Measurements from ENCODE around the gene POLR2E. TPM values are rescaled to one million over a fixed set of nuclear protein-coding genes. Genes with fewer than 3 reads are reported as not detected.

The POLR2E gene
- total and polyA plus RNA-seq, 4 donors = 51.8 to 211 (median 171) TPM

GRCh38 chr19:1041272-1041834, 53.8 kb downstream of the POLR2E start:
- 45% methylated on average over 26 of the region's 26 CpGs for WGBS
- peak overlapping the region in 1 of 2 donors; percentile 56 for H3K27ac ChIP-seq (ENCODE audit: low read depth in 1 of 2, low read length in 2 of 2)
- H3K9me3 ChIP-seq (ENCODE audit: control insufficient read depth in 4 of 4, low read length in 3 of 4) = no peaks in the 10 kb centered on the region
- peaks cover 0 to 1% (median 0%) of the 10 kb centered on the region in 4 donors for H3K36me3 ChIP-seq (ENCODE audit: control insufficient read depth in 4 of 4, insufficient read depth in 3 of 4, low read depth in 1 of 4, low read length in 3 of 4)
- H3K27me3 ChIP-seq (ENCODE audit: control insufficient read depth in 4 of 4, insufficient read depth in 4 of 4, low read length in 3 of 4) = no peaks in the 10 kb centered on the region
- no peak for DNase-seq (ENCODE audit: low spot score)
- peak overlapping the region in 1 of 3 donors; percentile 69 for H3K4me3 ChIP-seq (ENCODE audit: low read depth in 1 of 3, low read length in 3 of 3)
- H3K4me1 ChIP-seq (ENCODE audit: control insufficient read depth in 4 of 4, insufficient read depth in 4 of 4, low read length in 3 of 4) = peaks cover 5 to 24% (median 16%) of the 10 kb centered on the region in 4 donors
- no peak for TF ChIP-seq RAD21 (IDR thresholded peaks at IDR 0.05)
- no peak for TF ChIP-seq ATF3 (IDR thresholded peaks at IDR 0.05)
- no peak for TF ChIP-seq HNF4A (conservative IDR thresholded peaks at IDR 0.05)
- TF ChIP-seq RXRA (IDR thresholded peaks at IDR 0.05) = no peak
- TF ChIP-seq MAX (IDR thresholded peaks at IDR 0.05) = no peak
- no peak for TF ChIP-seq CTCF (IDR thresholded peaks at IDR 0.05; ENCODE audit: low read depth, low read length, missing input control)
- TF ChIP-seq NR2F2 (IDR thresholded peaks at IDR 0.05) = no peak
- TF ChIP-seq REST (IDR thresholded peaks at IDR 0.05) = no peak
- TF ChIP-seq GABPA (IDR thresholded peaks at IDR 0.05 in 1 of 2, conservative IDR thresholded peaks at IDR 0.05 in 1 of 2) = no peak
- no peak for TF ChIP-seq JUND (IDR thresholded peaks at IDR 0.05)
- TF ChIP-seq TAF1 (conservative IDR thresholded peaks at IDR 0.05) = no peak
- no peak for TF ChIP-seq YY1 (IDR thresholded peaks at IDR 0.05)
- TF ChIP-seq SP1 (IDR thresholded peaks at IDR 0.05) = no peak
- no peak for TF ChIP-seq EGR1 (IDR thresholded peaks at IDR 0.05; ENCODE audit: low read depth in 2 of 2)
- no peak for TF ChIP-seq FOXA1 (IDR thresholded peaks at IDR 0.05)
- no peak for TF ChIP-seq FOXA2 (IDR thresholded peaks at IDR 0.05)
- no peak for TF ChIP-seq ZBTB33 (IDR thresholded peaks at IDR 0.05)
- no peak overlapping the region for H3K9ac ChIP-seq (ENCODE audit: low read depth in 1 of 2, low read length in 2 of 2)
